GM06990 (cell line): ENCODE data around the gene CDYL.

Experiments
- DNase-seq: peaks from one replicate; pipeline ENCODE4 v3.0.0-alpha.2; 2011; ENCODE audit not compliant: insufficient read length; ENCODE audit errors: extremely low read depth
- H3K27me3 ChIP-seq: replicated peaks from 2 replicates; pipeline ENCODE4 v1.6.0; 2011; ENCODE audit warnings: low read length; ENCODE audit not compliant: control insufficient read depth, insufficient read depth
- H3K36me3 ChIP-seq: 2 replicates; pipeline ENCODE4 v1.5.1; 2011; ENCODE audit warnings: low read length; ENCODE audit not compliant: control insufficient read depth, insufficient read depth
- H3K4me3 ChIP-seq: replicated peaks from 2 replicates; pipeline ENCODE4 v1.5.1; 2011; ENCODE audit warnings: low read depth, mild to moderate bottlenecking, control low read depth, low read length
- TF ChIP-seq, protein P1 (sequence below): IDR thresholded peaks from 2 replicates; pipeline ENCODE4 v1.5.1; 2011; ENCODE audit warnings: low read length, control low read depth, mild to moderate bottlenecking, inconsistent platforms; ENCODE audit not compliant: insufficient read depth, poor library complexity, severe bottlenecking

The CDYL gene

DNA sequence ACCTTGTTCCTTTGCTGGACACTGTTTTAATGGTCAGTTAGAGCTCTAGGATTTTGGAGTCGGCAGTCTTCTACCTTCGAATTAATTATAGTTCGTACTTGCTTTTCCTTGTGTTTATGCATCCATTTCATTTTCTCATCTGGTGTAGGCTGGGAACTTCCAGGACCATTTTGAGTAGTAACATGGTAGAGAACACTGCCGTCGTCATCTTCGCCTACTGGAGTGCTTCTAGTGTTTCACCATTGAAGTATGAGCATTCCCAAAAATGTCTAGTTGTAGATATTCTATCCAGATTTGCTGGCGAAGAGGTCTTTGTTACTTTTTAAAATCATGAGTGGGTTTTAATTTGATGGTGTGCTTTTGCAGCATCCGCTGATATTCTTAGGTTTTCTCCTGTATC is 36.9 kb downstream of the CDYL start:
- DNase-seq: no peak
- Histone ChIP-seq H3K27me3 (no peaks in the 10 kb centered on the region), H3K4me3 (no peak overlapping the region), H3K36me3 (no peaks in the 10 kb centered on the region)
- TF ChIP-seq, protein P1, sequence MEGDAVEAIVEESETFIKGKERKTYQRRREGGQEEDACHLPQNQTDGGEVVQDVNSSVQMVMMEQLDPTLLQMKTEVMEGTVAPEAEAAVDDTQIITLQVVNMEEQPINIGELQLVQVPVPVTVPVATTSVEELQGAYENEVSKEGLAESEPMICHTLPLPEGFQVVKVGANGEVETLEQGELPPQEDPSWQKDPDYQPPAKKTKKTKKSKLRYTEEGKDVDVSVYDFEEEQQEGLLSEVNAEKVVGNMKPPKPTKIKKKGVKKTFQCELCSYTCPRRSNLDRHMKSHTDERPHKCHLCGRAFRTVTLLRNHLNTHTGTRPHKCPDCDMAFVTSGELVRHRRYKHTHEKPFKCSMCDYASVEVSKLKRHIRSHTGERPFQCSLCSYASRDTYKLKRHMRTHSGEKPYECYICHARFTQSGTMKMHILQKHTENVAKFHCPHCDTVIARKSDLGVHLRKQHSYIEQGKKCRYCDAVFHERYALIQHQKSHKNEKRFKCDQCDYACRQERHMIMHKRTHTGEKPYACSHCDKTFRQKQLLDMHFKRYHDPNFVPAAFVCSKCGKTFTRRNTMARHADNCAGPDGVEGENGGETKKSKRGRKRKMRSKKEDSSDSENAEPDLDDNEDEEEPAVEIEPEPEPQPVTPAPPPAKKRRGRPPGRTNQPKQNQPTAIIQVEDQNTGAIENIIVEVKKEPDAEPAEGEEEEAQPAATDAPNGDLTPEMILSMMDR: no peak

DNA sequence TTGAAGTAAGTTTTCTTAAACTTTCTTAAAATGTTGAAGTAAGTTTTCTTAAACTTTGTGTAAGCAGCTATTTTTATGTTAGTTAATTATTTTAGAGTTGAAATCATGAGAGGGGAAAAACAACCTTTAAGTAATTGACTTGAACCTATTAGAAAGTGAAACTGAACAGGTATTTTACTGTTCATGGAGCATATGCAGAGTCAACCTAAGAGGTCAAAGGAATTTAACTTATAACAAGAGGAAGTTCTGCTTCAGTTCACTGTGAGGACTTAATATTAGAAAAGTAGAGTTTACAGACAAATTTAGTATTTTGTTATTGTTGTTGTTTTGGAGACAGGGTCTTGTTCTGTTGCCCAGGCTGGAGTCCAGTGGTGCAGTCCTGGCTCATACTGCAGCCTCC is 38.0 kb downstream of the CDYL start:
- Histone ChIP-seq H3K4me3 (no peak overlapping the region), H3K36me3 (no peaks in the 10 kb centered on the region), H3K27me3 (no peaks in the 10 kb centered on the region)
- DNase-seq: peak; percentile 44
- TF ChIP-seq, protein P1: no peak

DNA sequence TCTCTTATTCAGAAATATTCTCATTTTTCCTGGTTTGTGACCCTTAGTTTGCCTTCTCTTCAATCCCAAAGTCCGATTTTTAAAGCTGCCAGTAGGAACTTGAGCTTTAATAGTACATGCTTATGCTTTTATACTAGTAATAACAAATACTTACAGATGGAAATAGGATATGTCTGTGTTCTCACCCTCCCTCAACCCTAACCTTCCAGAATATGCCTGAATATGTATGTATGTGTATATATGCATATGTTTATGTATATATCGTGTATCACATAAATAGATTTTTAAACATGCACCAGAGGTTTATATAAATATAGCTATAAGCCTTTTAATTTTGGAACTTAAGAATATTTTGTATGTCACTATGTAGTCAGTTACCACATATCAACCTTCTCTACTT is 38.8 kb downstream of the CDYL start:
- no peaks in the 10 kb centered on the region for H3K36me3 ChIP-seq
- H3K4me3 ChIP-seq: no peak overlapping the region
- DNase-seq: no peak
- TF ChIP-seq, protein P1: no peak
- no peaks in the 10 kb centered on the region for H3K27me3 ChIP-seq

DNA sequence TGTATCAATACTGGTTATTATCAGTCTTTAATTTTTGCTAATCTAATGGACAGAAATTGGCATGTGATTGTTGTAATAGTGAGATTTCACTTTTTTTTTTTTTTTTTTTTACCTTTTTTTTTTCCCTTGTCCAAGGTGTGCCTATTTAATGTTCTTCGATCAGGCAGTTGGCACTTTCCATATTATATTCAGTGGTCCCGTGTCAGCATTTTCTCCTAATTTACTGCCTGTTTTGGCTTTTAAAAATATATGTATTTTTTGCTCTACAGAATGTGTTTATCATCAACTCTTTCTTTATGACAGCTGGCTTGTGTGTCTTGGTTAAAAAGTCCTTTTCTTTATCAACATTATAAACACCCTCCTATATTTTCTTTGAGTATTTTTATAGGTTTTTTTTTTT is 39.4 kb downstream of the CDYL start:
- Histone ChIP-seq H3K27me3 (no peaks in the 10 kb centered on the region), H3K36me3 (no peaks in the 10 kb centered on the region), H3K4me3 (no peak overlapping the region)
- DNase-seq: no peak
- TF ChIP-seq, protein P1: no peak

DNA sequence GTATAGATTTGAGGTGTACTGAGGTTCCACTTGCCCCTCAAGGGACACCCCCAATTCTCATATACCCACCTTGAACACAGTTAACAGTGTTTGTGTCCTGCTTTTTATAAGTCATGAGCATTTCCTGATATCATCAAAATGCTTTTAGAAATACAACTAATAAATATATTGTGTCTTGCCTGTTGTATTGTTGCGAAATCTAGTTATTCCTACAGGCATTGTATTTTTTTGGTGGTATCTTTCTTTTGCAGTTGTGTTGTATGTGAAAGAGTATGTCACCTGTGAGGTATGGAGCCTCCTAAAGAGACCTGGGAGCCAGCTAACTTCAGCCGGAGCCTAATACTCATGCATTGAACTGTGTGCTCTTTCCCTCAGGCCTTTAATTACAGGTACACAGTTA is 40.7 kb downstream of the CDYL start:
- TF ChIP-seq, protein P1: no peak
- no peak for DNase-seq
- no peaks in the 10 kb centered on the region for H3K36me3 ChIP-seq
- H3K4me3 ChIP-seq: no peak overlapping the region
- H3K27me3 ChIP-seq: no peaks in the 10 kb centered on the region

DNA sequence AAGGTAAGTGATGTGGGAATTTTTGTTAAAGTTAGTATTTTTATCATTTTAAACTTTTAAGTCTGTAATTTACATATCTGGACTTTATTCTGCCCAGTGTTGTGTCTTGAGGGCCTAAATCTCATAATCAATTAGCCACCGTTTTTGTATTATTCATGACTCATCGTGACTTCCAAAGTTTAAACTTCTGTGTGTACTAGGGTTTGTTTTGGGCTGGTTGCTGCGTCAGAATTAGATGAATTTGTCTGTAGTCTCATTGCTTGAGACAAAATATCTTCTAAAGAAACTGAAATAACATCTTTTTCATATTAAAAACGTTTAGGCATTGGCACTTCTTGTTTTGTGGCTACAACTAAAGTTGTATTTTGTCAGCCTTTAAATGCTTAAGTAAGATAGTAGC is 41.3 kb downstream of the CDYL start:
- H3K27me3 ChIP-seq: no peaks in the 10 kb centered on the region
- H3K4me3 ChIP-seq: no peak overlapping the region
- DNase-seq: no peak
- TF ChIP-seq, protein P1: no peak
- H3K36me3 ChIP-seq: no peaks in the 10 kb centered on the region
